ENCODE data around the gene SH3RF1.

The SH3RF1 gene

GRCh38 chr4:169052594-169052945 lies 218.2 kb downstream of the SH3RF1 start:
- H3K27me3 ChIP-seq (replicated peaks): no peaks in the 10 kb centered on the region
- H3K36me3 ChIP-seq (replicated peaks): no peaks in the 10 kb centered on the region
- no peak overlapping the region for H3K4me3 ChIP-seq (ENCODE audit: low read depth, low read length)
- DNase-seq: no peak
- in situ Hi-C loops (cut with HindIII; ENCODE audit: low pct_ligation_motif_present, low sequenced_read_pairs): no loop called here
- no peak for TF ChIP-seq CTCF (IDR thresholded peaks at IDR 0.05; ENCODE audit: low read depth, low read length, missing control alignments)
- no peak overlapping the region for H3K27ac ChIP-seq

GRCh38 chr4:169051761-169052593 lies 218.8 kb downstream of the SH3RF1 start:
- Histone ChIP-seq H3K4me3 (ENCODE audit: low read depth, low read length) (no peak overlapping the region), H3K27ac (no peak overlapping the region), H3K27me3 (replicated peaks) (no peaks in the 10 kb centered on the region), H3K36me3 (replicated peaks) (no peaks in the 10 kb centered on the region)
- in situ Hi-C loops (cut with HindIII; ENCODE audit: low pct_ligation_motif_present, low sequenced_read_pairs): no loop called here
- no peak for DNase-seq
- TF ChIP-seq CTCF (IDR thresholded peaks at IDR 0.05; ENCODE audit: low read depth, low read length, missing control alignments): no peak

GRCh38 chr4:169050881-169051760 lies 219.6 kb downstream of the SH3RF1 start:
- H3K27me3 ChIP-seq (replicated peaks): no peaks in the 10 kb centered on the region
- TF ChIP-seq CTCF (IDR thresholded peaks at IDR 0.05; ENCODE audit: low read depth, low read length, missing control alignments): no peak
- no peak overlapping the region for H3K27ac ChIP-seq
- no peaks in the 10 kb centered on the region for H3K36me3 ChIP-seq (replicated peaks)
- no peak for DNase-seq
- in situ Hi-C loops (cut with HindIII; ENCODE audit: low pct_ligation_motif_present, low sequenced_read_pairs): no loop called here
- no peak overlapping the region for H3K4me3 ChIP-seq (ENCODE audit: low read depth, low read length)

GRCh38 chr4:169050284-169050683 lies 220.5 kb downstream of the SH3RF1 start:
- in situ Hi-C loops (cut with HindIII; ENCODE audit: low pct_ligation_motif_present, low sequenced_read_pairs): no loop called here
- DNase-seq: no peak

GRCh38 chr4:169048868-169049414 lies 221.8 kb downstream of the SH3RF1 start:
- no peak overlapping the region for H3K4me3 ChIP-seq (ENCODE audit: low read depth, low read length)
- H3K36me3 ChIP-seq (replicated peaks): no peaks in the 10 kb centered on the region
- in situ Hi-C loops (cut with HindIII; ENCODE audit: low pct_ligation_motif_present, low sequenced_read_pairs): loop anchor here (25.0 kb wide), 1 partner anchor 438 kb away; no protein-coding TSS in a partner anchor
- no peak for DNase-seq
- TF ChIP-seq CTCF (IDR thresholded peaks at IDR 0.05; ENCODE audit: low read depth, low read length, missing control alignments): no peak
- no peak overlapping the region for H3K27ac ChIP-seq
- H3K27me3 ChIP-seq (replicated peaks): no peaks in the 10 kb centered on the region

More at GRCh38 chr4:169050284-169050683, 220.5 kb downstream of the SH3RF1 start:
- Histone ChIP-seq H3K4me3 (ENCODE audit: low read depth, low read length) (no peak overlapping the region), H3K27me3 (replicated peaks) (no peaks in the 10 kb centered on the region), H3K27ac (no peak overlapping the region), H3K36me3 (replicated peaks) (no peaks in the 10 kb centered on the region)
- TF ChIP-seq CTCF (IDR thresholded peaks at IDR 0.05; ENCODE audit: low read depth, low read length, missing control alignments): no peak

All from brain microvascular endothelial cell (primary cell).